ENCODE results near the gene LRRC2.
"Not testable (repeated sequence)": the region's sequence is repeated elsewhere in the genome, so short reads cannot be mapped to it uniquely, and the experiment has no call there.

Gene LRRC2

GRCh38 chr3:46522201-46522600, 43.9 kb downstream of the LRRC2 start:
- not testable (repeated sequence) for DNase-seq

- DNase-seq, result no peak
These were observed 45.0 kb downstream of the LRRC2 start for GRCh38 chr3:46521096-46521495.

GRCh38 chr3:46520531-46520930, 45.6 kb downstream of the LRRC2 start:
- DNase-seq, result no peak

- DNase-seq, result no peak
These were observed 46.1 kb downstream of the LRRC2 start for GRCh38 chr3:46519952-46520351.

GRCh38 chr3:46517784-46518181, 48.3 kb downstream of the LRRC2 start:
- DNase-seq, result no peak

- no peak for DNase-seq
These were observed 48.9 kb downstream of the LRRC2 start for GRCh38 chr3:46517016-46517783.

GRCh38 chr3:46516521-46516920, 49.6 kb downstream of the LRRC2 start:
- DNase-seq, result no peak

- no peak for DNase-seq
These were observed 53.8 kb downstream of the LRRC2 start for GRCh38 chr3:46512191-46512749.

GRCh38 chr3:46509661-46510187, 56.4 kb downstream of the LRRC2 start:
- DNase-seq, result no peak

GRCh38 chr3:46508850-46509591, 57.1 kb downstream of the LRRC2 start:
- no peak for DNase-seq

- no peak for DNase-seq
These were observed 59.6 kb downstream of the LRRC2 start for GRCh38 chr3:46506526-46506925.

- no peak for DNase-seq
These were observed 60.1 kb downstream of the LRRC2 start for GRCh38 chr3:46505953-46506352.

GRCh38 chr3:46504789-46505188, 61.3 kb downstream of the LRRC2 start:
- DNase-seq, result no peak

- DNase-seq, result no peak
These were observed 62.8 kb downstream of the LRRC2 start for GRCh38 chr3:46503200-46503874.

- DNase-seq, result no peak
These were observed 64.4 kb downstream of the LRRC2 start for GRCh38 chr3:46501702-46502101.

GRCh38 chr3:46500656-46501635, 65.2 kb downstream of the LRRC2 start:
- DNase-seq, result no peak

- no peak for DNase-seq
These were observed 67.1 kb downstream of the LRRC2 start for GRCh38 chr3:46498916-46499519.

GRCh38 chr3:46497556-46498265, 68.4 kb downstream of the LRRC2 start, which contains the start of gene RTP3:
TSS of gene RTP3 (plus strand) at chr3:46497976. CDS start at chr3:46498063, 87 bp downstream.
- no peak for DNase-seq

- DNase-seq, result peak in 2 of 4 experiments; percentile 5 to 31
These were observed 69.2 kb downstream of the LRRC2 start for GRCh38 chr3:46496746-46497555.

Data from activated naive CD4-positive, alpha-beta T cell (primary cell).